ENCODE measurements around the gene ZNF407. TPM values are rescaled to one million over a fixed set of nuclear protein-coding genes. Genes with fewer than 3 reads are reported as not detected.

Gene ZNF407
- total RNA-seq, 1 donor from 2014 or later, result 14.7 TPM

- no peak for TF ChIP-seq CTCF (conservative IDR thresholded peaks at IDR 0.05)
- no peak overlapping the region for H3K27ac Mint-ChIP-seq
- peaks cover 7% of the 10 kb centered on the region for H3K4me1 Mint-ChIP-seq (ENCODE audit: unreplicated experiment)
- no peak overlapping the region for H3K4me3 Mint-ChIP-seq
- DNase-seq (ENCODE audit: extremely low spot score, unreplicated experiment), result no peak
- peaks cover 4% of the 10 kb centered on the region for H3K36me3 Mint-ChIP-seq
- no peaks in the 10 kb centered on the region for H3K9me3 Mint-ChIP-seq
- peaks cover 25% of the 10 kb centered on the region for H3K27me3 Mint-ChIP-seq
Measured at GRCh38 chr18:74574916-74575315, 22.8 kb upstream of the ZNF407 start.

- Mint-ChIP-seq H3K4me3 (no peak overlapping the region), H3K27ac (no peak overlapping the region), H3K36me3 (peaks cover 4% of the 10 kb centered on the region), H3K27me3 (peaks cover 21% of the 10 kb centered on the region), H3K4me1 (ENCODE audit: unreplicated experiment) (peaks cover 7% of the 10 kb centered on the region), H3K9me3 (no peaks in the 10 kb centered on the region)
- no peak for TF ChIP-seq CTCF (conservative IDR thresholded peaks at IDR 0.05)
- DNase-seq (ENCODE audit: extremely low spot score, unreplicated experiment), result no peak
Measured at GRCh38 chr18:74577019-74577418, 20.7 kb upstream of the ZNF407 start.

DNA sequence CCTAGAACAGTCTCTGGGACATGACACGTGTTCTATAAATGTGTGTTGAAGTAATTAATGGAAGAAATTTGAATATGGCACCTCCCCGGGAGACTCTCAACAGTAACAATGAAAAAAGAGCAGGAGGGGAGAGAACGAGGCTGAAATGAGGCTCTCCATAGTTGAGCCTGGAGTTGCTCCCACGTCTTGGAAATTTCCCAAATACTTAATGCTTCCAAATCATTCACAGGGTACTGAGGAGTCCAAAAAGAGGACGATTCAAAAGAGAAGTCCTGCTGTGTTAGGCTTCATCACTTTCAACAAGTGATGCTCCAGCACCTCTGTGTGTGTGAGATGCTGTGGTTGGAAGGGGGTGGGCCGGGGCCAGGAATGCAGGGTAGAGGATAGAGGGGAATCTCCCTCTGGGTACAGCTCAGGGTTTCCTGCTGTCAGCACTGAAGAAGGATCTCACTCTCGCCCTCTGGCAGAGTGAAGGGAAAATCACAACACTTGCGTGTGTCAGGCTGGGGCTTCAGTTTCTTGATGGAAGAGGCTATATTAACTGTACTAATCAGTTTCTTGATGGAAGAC is 18.1 kb upstream of the ZNF407 start:
- DNase-seq (ENCODE audit: extremely low spot score, unreplicated experiment), result no peak
- Mint-ChIP-seq H3K36me3 (no peaks in the 10 kb centered on the region), H3K27ac (no peak overlapping the region), H3K27me3 (peaks cover 16% of the 10 kb centered on the region), H3K4me3 (no peak overlapping the region), H3K4me1 (ENCODE audit: unreplicated experiment) (peaks cover 7% of the 10 kb centered on the region), H3K9me3 (no peaks in the 10 kb centered on the region)
- no peak for TF ChIP-seq CTCF (conservative IDR thresholded peaks at IDR 0.05)

GRCh38 chr18:74582642-74583041 is 15.0 kb upstream of the ZNF407 start:
- H3K4me3 Mint-ChIP-seq, result no peak overlapping the region
- no peak for TF ChIP-seq CTCF (conservative IDR thresholded peaks at IDR 0.05)
- H3K27me3 Mint-ChIP-seq, result peaks cover 30% of the 10 kb centered on the region
- no peak overlapping the region for H3K27ac Mint-ChIP-seq
- DNase-seq (ENCODE audit: extremely low spot score, unreplicated experiment), result no peak
- no peaks in the 10 kb centered on the region for H3K9me3 Mint-ChIP-seq
- H3K4me1 Mint-ChIP-seq (ENCODE audit: unreplicated experiment), result peaks cover 2% of the 10 kb centered on the region
- no peaks in the 10 kb centered on the region for H3K36me3 Mint-ChIP-seq

DNA sequence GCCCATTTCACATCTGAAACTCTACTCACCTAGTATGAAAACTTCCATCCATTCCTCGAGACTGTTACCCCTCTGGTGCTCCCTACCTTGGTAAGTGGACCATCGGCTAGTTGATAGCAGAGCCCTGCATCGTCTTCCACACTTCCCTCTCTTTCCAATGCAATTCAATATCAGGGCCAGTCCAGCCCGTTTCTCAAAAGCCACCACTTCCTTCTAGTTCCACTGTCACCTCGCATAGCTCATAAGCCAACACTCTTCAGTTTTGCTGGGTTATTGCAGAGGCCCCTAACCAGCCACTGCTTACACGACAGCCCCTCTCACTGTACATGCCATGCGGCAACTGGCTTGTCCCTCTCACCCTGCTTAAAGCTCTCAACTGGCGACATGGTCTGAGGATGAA is 10.2 kb upstream of the ZNF407 start:
- H3K27ac Mint-ChIP-seq, result no peak overlapping the region
- H3K9me3 Mint-ChIP-seq, result no peaks in the 10 kb centered on the region
- no peak for DNase-seq (ENCODE audit: extremely low spot score, unreplicated experiment)
- no peak overlapping the region for H3K4me3 Mint-ChIP-seq
- no peaks in the 10 kb centered on the region for H3K4me1 Mint-ChIP-seq (ENCODE audit: unreplicated experiment)
- H3K36me3 Mint-ChIP-seq, result no peaks in the 10 kb centered on the region
- TF ChIP-seq CTCF (conservative IDR thresholded peaks at IDR 0.05), result no peak
- peaks cover 34% of the 10 kb centered on the region for H3K27me3 Mint-ChIP-seq

- peaks cover 34% of the 10 kb centered on the region for H3K27me3 Mint-ChIP-seq
- H3K27ac Mint-ChIP-seq, result no peak overlapping the region
- no peak for DNase-seq (ENCODE audit: extremely low spot score, unreplicated experiment)
- no peak overlapping the region for H3K4me3 Mint-ChIP-seq
- H3K36me3 Mint-ChIP-seq, result peaks cover 6% of the 10 kb centered on the region
- H3K4me1 Mint-ChIP-seq (ENCODE audit: unreplicated experiment), result no peaks in the 10 kb centered on the region
- TF ChIP-seq CTCF (conservative IDR thresholded peaks at IDR 0.05), result no peak
- no peaks in the 10 kb centered on the region for H3K9me3 Mint-ChIP-seq
Measured at GRCh38 chr18:74589021-74589420, 8.6 kb upstream of the ZNF407 start.

All from type B pancreatic cell (in vitro differentiated cells).